Thyroid gland (tissue), 4 donors: ENCODE measurements around the gene NBAS. TPM values are rescaled to one million over a fixed set of nuclear protein-coding genes. Genes with fewer than 3 reads are reported as not detected.

Source experiments
- DNase-seq, 2 donors: peaks; one replicate each; pipeline ENCODE4 v3.0.0-alpha.2; 2019
- H3K27ac ChIP-seq, 3 donors: fragments of 200-600 bp; sonication (generic); 1 replicate in 2 of 3; 2 replicates in 1 of 3; pipeline ENCODE4 v1.5.1; 2016 to 2019; ENCODE audit warnings: mild to moderate bottlenecking in 1 of 3, moderate library complexity in 1 of 3
- H3K27me3 ChIP-seq: fragments of 200-600 bp; sonication (generic); one replicate; pipeline ENCODE4 v1.5.1; 2019
- H3K36me3 ChIP-seq, 2 donors: fragments of 200-600 bp; sonication (generic); one replicate each; pipeline ENCODE4 v1.5.1; 2016 to 2019
- H3K4me1 ChIP-seq, 2 donors: fragments of 200-600 bp; sonication (generic); one replicate each; pipeline ENCODE4 v1.5.1; 2017 to 2019
- H3K4me3 ChIP-seq, 3 donors: fragments of 200-600 bp; sonication (generic); replicated peaks in 1 of 3; 1 replicate in 2 of 3; 2 replicates in 1 of 3; pipeline ENCODE4 v1.5.1; 2016; ENCODE audit warnings: mild to moderate bottlenecking in 1 of 3
- H3K9me3 ChIP-seq: fragments of 200-600 bp; sonication (generic); one replicate; pipeline ENCODE4 v1.5.1; 2017
- CTCF ChIP-seq, 6 experiments: fragments of 200-600 bp in 3 of 6; fragments of 450-650 bp in 3 of 6; sonication (generic) in 3 of 6; IDR thresholded peaks; one replicate each; pipeline ENCODE4 v1.5.1; 2016 to 2019; ENCODE audit warnings: antibody characterized with exemption in 6 of 6, mild to moderate bottlenecking in 2 of 6, inconsistent platforms in 1 of 6, moderate library complexity in 1 of 6
- POLR2A ChIP-seq, 2 donors: fragments of 450-650 bp; IDR thresholded peaks; one replicate each; pipeline ENCODE4 v1.6.1; 2017; ENCODE audit warnings: antibody characterized with exemption in 2 of 2, mild to moderate bottlenecking in 2 of 2, moderate library complexity in 1 of 2
- WGBS, 2 donors: methylation state at CpG; one replicate each; pipeline ENCODE4 v1.1.5; 2017; 5-methylcytosine and 5-hydroxymethylcytosine counted together
- intact Hi-C: fragments of 100-400 bp; cut with DNase I; formaldehyde crosslinking; loops from one replicate; pipeline ENCODE4 v1.15.1; 2023
- total RNA-seq, 4 donors: library from RNA; depleted of rRNA; stranded (reverse); fragments of >200 nt; gene quantifications; one replicate each; pipeline ENCODE4 v1.2.3, GENCODE V29; 2016

The NBAS gene
- total RNA-seq, 4 donors from 2014 or later, result 50.4 to 71.5 (median 54.7) TPM

- no peaks in the 10 kb centered on the region for H3K4me1 ChIP-seq
- H3K4me3 ChIP-seq, result no peak overlapping the region
- no peaks in the 10 kb centered on the region for H3K27me3 ChIP-seq
- H3K36me3 ChIP-seq, result peaks cover 56 to 67% of the 10 kb centered on the region in 2 donors
- no peak overlapping the region for H3K27ac ChIP-seq
- 97 to 99% methylated on average over 7 of the region's 7 CpGs for WGBS, 2 donors
- no peaks in the 10 kb centered on the region for H3K9me3 ChIP-seq
- DNase-seq, result no peak
- TF ChIP-seq POLR2A (IDR thresholded peaks at IDR 0.05) (no peak), CTCF (IDR thresholded peaks at IDR 0.05) (no peak)
- intact Hi-C loops, result no loop called here
These were observed 46.7 kb upstream of the NBAS start for GRCh38 chr2:15607709-15608391.

GRCh38 chr2:15606481-15607441 is 45.6 kb upstream of the NBAS start:
- Histone ChIP-seq H3K27me3 (no peaks in the 10 kb centered on the region), H3K27ac (no peak overlapping the region), H3K9me3 (no peaks in the 10 kb centered on the region), H3K36me3 (peaks cover 67 to 78% of the 10 kb centered on the region in 2 donors), H3K4me1 (no peaks in the 10 kb centered on the region), H3K4me3 (no peak overlapping the region)
- no peak for DNase-seq
- 95 to 96% methylated on average over 8 of the region's 8 CpGs for WGBS, 2 donors
- no peak for TF ChIP-seq CTCF (IDR thresholded peaks at IDR 0.05)
- TF ChIP-seq POLR2A (IDR thresholded peaks at IDR 0.05), result no peak
- intact Hi-C loops, result no loop called here

GRCh38 chr2:15605721-15606120 is 44.6 kb upstream of the NBAS start:
- no peak for DNase-seq
- no peak overlapping the region for H3K27ac ChIP-seq
- H3K36me3 ChIP-seq, result peaks cover 76 to 89% of the 10 kb centered on the region in 2 donors
- H3K4me1 ChIP-seq, result no peaks in the 10 kb centered on the region
- H3K9me3 ChIP-seq, result no peaks in the 10 kb centered on the region
- intact Hi-C loops, result no loop called here
- H3K4me3 ChIP-seq, result no peak overlapping the region
- H3K27me3 ChIP-seq, result no peaks in the 10 kb centered on the region
- 48 to 92% methylated on average over 1 of the region's 1 CpG for WGBS, 2 donors
- no peak for TF ChIP-seq POLR2A (IDR thresholded peaks at IDR 0.05)
- TF ChIP-seq CTCF (IDR thresholded peaks at IDR 0.05), result no peak

- 94 to 99% methylated on average over 2 of the region's 2 CpGs for WGBS, 2 donors
- Histone ChIP-seq H3K4me3 (no peak overlapping the region), H3K9me3 (no peaks in the 10 kb centered on the region), H3K27me3 (no peaks in the 10 kb centered on the region), H3K4me1 (no peaks in the 10 kb centered on the region), H3K27ac (no peak overlapping the region), H3K36me3 (peaks cover 88 to 91% of the 10 kb centered on the region in 2 donors)
- DNase-seq, result no peak
- intact Hi-C loops, result no loop called here
- TF ChIP-seq CTCF (IDR thresholded peaks at IDR 0.05) (no peak), POLR2A (IDR thresholded peaks at IDR 0.05) (no peak)
These were observed 42.8 kb upstream of the NBAS start for GRCh38 chr2:15603948-15604347.
